K562 (cell line): ENCODE measurements around the gene IFI27L2.

Experiments
- ATF2 ChIP-seq: sonication (generic); formaldehyde crosslinking; IDR thresholded peaks from 2 replicates; pipeline ENCODE4 v1.8.1; 2022; ENCODE audit warnings: missing genetic modification reagents
- CEBPB ChIP-seq: fragments of 450-650 bp; IDR thresholded peaks from 2 replicates; pipeline ENCODE4 v1.6.1; 2016; ENCODE audit warnings: missing genetic modification characterization, missing compliant biosample characterization
- CTCF ChIP-seq, 3 experiments: IDR thresholded peaks in 2 of 3; conservative IDR thresholded peaks in 1 of 3; 2 replicates each; pipeline ENCODE4 v1.5.1; 2011 to 2012; ENCODE audit warnings: low read length in 3 of 3, mild to moderate bottlenecking in 3 of 3, control low read depth in 2 of 3, improper control_type of control experiment in 1 of 3, inconsistent platforms in 1 of 3, low read depth in 1 of 3, mixed read lengths in 1 of 3, moderate library complexity in 1 of 3; ENCODE audit not compliant: insufficient read depth in 2 of 3
- ELK1 ChIP-seq: sonication (generic); formaldehyde crosslinking; IDR thresholded peaks from 2 replicates; pipeline ENCODE4 v1.8.1; 2022; ENCODE audit warnings: missing genetic modification reagents
- EP300 ChIP-seq: IDR thresholded peaks from 2 replicates; pipeline ENCODE4 v1.6.1; 2012; ENCODE audit warnings: low read length, improper control_type of control experiment
- MEF2D ChIP-seq: conservative IDR thresholded peaks from 2 replicates; pipeline ENCODE4 v1.6.1; 2016; ENCODE audit warnings: low read depth, missing genetic modification characterization, missing compliant biosample characterization

- TF ChIP-seq ATF2 (no peak), CTCF (IDR thresholded peaks at IDR 0.05 in 2 of 3, conservative IDR thresholded peaks at IDR 0.05 in 1 of 3; ENCODE audit: insufficient read depth in 2 of 3, low read depth in 1 of 3, low read length in 3 of 3) (no peak), ELK1 (CRISPR knock-in tag) (no peak), CEBPB (no peak), EP300 (no peak), MEF2D (tag) (no peak)
Measured at GRCh38 chr14:94176808-94177207, 47.4 kb upstream of the IFI27L2 start.
